Limb (tissue), 2 donors: ENCODE results near the gene SLC36A1.

Source experiments
- DNase-seq, 2 donors: peaks; one replicate each; pipeline ENCODE4 v3.0.0-alpha.2; 2016; ENCODE audit errors: extremely low spot score in 2 of 2

SLC36A1 gene

GRCh38 chr5:151451626-151452520 is 4.5 kb downstream of the SLC36A1 start:
- DNase-seq = no peak

GRCh38 chr5:151454166-151454565 is 6.8 kb downstream of the SLC36A1 start:
- no peak for DNase-seq

- DNase-seq = no peak
Measured at GRCh38 chr5:151454889-151455288, 7.5 kb downstream of the SLC36A1 start.

- no peak for DNase-seq
Measured at GRCh38 chr5:151456321-151456940, 9.0 kb downstream of the SLC36A1 start.

- DNase-seq = no peak
Measured at GRCh38 chr5:151458314-151458713, 10.9 kb downstream of the SLC36A1 start.

GRCh38 chr5:151459680-151460324 is 12.4 kb downstream of the SLC36A1 start:
- no peak for DNase-seq

GRCh38 chr5:151461312-151461711 is 13.9 kb downstream of the SLC36A1 start:
- DNase-seq = no peak

- DNase-seq = no peak
Measured at GRCh38 chr5:151463137-151464029, 16.0 kb downstream of the SLC36A1 start.

GRCh38 chr5:151464101-151464500 is 16.7 kb downstream of the SLC36A1 start:
- DNase-seq = no peak

GRCh38 chr5:151465476-151465875 is 18.1 kb downstream of the SLC36A1 start:
- no peak for DNase-seq

GRCh38 chr5:151467576-151467975 is 20.2 kb downstream of the SLC36A1 start:
- no peak for DNase-seq

- no peak for DNase-seq
Measured at GRCh38 chr5:151469386-151469785, 22.0 kb downstream of the SLC36A1 start.

GRCh38 chr5:151469992-151470391 is 22.6 kb downstream of the SLC36A1 start:
- DNase-seq = no peak

GRCh38 chr5:151470439-151470838 is 23.0 kb downstream of the SLC36A1 start:
- DNase-seq = no peak

- no peak for DNase-seq
Measured at GRCh38 chr5:151471276-151471675, 23.9 kb downstream of the SLC36A1 start.

GRCh38 chr5:151474799-151475198 is 27.4 kb downstream of the SLC36A1 start:
- no peak for DNase-seq

GRCh38 chr5:151475388-151475787 is 28.0 kb downstream of the SLC36A1 start:
- DNase-seq = peak in 1 of 2 donors; percentile 37

- no peak for DNase-seq
Measured at GRCh38 chr5:151476016-151476415, 28.6 kb downstream of the SLC36A1 start.

- DNase-seq = no peak
Measured at GRCh38 chr5:151477101-151477500, 29.7 kb downstream of the SLC36A1 start.

GRCh38 chr5:151480384-151481293 is 33.2 kb downstream of the SLC36A1 start:
- DNase-seq = no peak
